HPDE6-E6E7 (cell line): ENCODE results near the gene TET2.

Experiments
- DNase-seq: peaks from one replicate; pipeline ENCODE4 v3.0.0; 2011; ENCODE audit warnings: missing footprints; ENCODE audit errors: extremely low spot score

Gene TET2

GRCh38 chr4:105182211-105182610 is 35.5 kb downstream of the TET2 start:
- DNase-seq, result peak; percentile 15

- DNase-seq, result no peak
Measured at GRCh38 chr4:105184316-105184980, 37.8 kb downstream of the TET2 start.

GRCh38 chr4:105186701-105187161 is 40.1 kb downstream of the TET2 start:
- DNase-seq, result peak; percentile 5

GRCh38 chr4:105189855-105190650 is 43.4 kb downstream of the TET2 start:
- no peak for DNase-seq

- DNase-seq, result no peak
Measured at GRCh38 chr4:105191621-105192210, 45.0 kb downstream of the TET2 start.

- DNase-seq, result no peak
Measured at GRCh38 chr4:105192474-105192873, 45.8 kb downstream of the TET2 start.

- no peak for DNase-seq
Measured at GRCh38 chr4:105192910-105193309, 46.2 kb downstream of the TET2 start.

GRCh38 chr4:105193536-105193935 is 46.9 kb downstream of the TET2 start:
- DNase-seq, result no peak

GRCh38 chr4:105194328-105195231 is 47.9 kb downstream of the TET2 start:
- no peak for DNase-seq

GRCh38 chr4:105196523-105197145 is 50.0 kb downstream of the TET2 start:
- no peak for DNase-seq

GRCh38 chr4:105197777-105198176 is 51.1 kb downstream of the TET2 start:
- no peak for DNase-seq

GRCh38 chr4:105198541-105198940 is 51.9 kb downstream of the TET2 start:
- no peak for DNase-seq

- DNase-seq, result no peak
Measured at GRCh38 chr4:105206214-105206613, 59.5 kb downstream of the TET2 start.

- no peak for DNase-seq
Measured at GRCh38 chr4:105207386-105207785, 60.7 kb downstream of the TET2 start.

GRCh38 chr4:105208561-105208960 is 61.9 kb downstream of the TET2 start:
- DNase-seq, result no peak

- DNase-seq, result no peak
Measured at GRCh38 chr4:105210916-105211315, 64.2 kb downstream of the TET2 start.

GRCh38 chr4:105215609-105216313 is 69.1 kb downstream of the TET2 start:
- no peak for DNase-seq

- no peak for DNase-seq
Measured at GRCh38 chr4:105225500-105225899, 78.8 kb downstream of the TET2 start.

- DNase-seq, result no peak
Measured at GRCh38 chr4:105227054-105227453, 80.4 kb downstream of the TET2 start.

GRCh38 chr4:105230287-105230686 is 83.6 kb downstream of the TET2 start:
- DNase-seq, result no peak

- no peak for DNase-seq
Measured at GRCh38 chr4:105232374-105232773, 85.7 kb downstream of the TET2 start.
